PFSK-1 (cell line): ENCODE results near the gene PCCA.

ENCODE experiments used
- FOXP2 ChIP-seq: optimal IDR thresholded peaks from 2 replicates; pipeline ENCODE3; 2011; ENCODE audit warnings: borderline replicate concordance, control low read depth, inconsistent platforms; ENCODE audit not compliant: insufficient read depth; ENCODE audit errors: extremely low read length, extremely low read depth
- POLR2AphosphoS5 ChIP-seq: IDR thresholded peaks from 2 replicates; pipeline ENCODE4 v1.6.1; 2012; ENCODE audit warnings: low read depth, mild to moderate bottlenecking, control low read depth, low read length, moderate library complexity
- SIN3A ChIP-seq: IDR thresholded peaks from 2 replicates; pipeline ENCODE4 v1.6.1; 2012; ENCODE audit warnings: mild to moderate bottlenecking, low read length, moderate library complexity, borderline replicate concordance; ENCODE audit not compliant: insufficient read depth
- TAF1 ChIP-seq: IDR thresholded peaks from 2 replicates; pipeline ENCODE4 v1.6.1; 2012; ENCODE audit warnings: low read length, control low read depth, borderline replicate concordance; ENCODE audit not compliant: insufficient read depth
- TF ChIP-seq, protein P1 (sequence below), 2 experiments: IDR thresholded peaks; 2 replicates each; pipeline versions ENCODE4 v1.6.1 to v1.8.0; 2011 to 2012; ENCODE audit warnings: low read depth in 2 of 2, low read length in 2 of 2, control low read depth in 1 of 2, inconsistent platforms in 1 of 2, mild to moderate bottlenecking in 1 of 2, moderate library complexity in 1 of 2; ENCODE audit not compliant: insufficient read depth in 1 of 2

- TF ChIP-seq POLR2AphosphoS5: no peak
- TF ChIP-seq, protein P1, sequence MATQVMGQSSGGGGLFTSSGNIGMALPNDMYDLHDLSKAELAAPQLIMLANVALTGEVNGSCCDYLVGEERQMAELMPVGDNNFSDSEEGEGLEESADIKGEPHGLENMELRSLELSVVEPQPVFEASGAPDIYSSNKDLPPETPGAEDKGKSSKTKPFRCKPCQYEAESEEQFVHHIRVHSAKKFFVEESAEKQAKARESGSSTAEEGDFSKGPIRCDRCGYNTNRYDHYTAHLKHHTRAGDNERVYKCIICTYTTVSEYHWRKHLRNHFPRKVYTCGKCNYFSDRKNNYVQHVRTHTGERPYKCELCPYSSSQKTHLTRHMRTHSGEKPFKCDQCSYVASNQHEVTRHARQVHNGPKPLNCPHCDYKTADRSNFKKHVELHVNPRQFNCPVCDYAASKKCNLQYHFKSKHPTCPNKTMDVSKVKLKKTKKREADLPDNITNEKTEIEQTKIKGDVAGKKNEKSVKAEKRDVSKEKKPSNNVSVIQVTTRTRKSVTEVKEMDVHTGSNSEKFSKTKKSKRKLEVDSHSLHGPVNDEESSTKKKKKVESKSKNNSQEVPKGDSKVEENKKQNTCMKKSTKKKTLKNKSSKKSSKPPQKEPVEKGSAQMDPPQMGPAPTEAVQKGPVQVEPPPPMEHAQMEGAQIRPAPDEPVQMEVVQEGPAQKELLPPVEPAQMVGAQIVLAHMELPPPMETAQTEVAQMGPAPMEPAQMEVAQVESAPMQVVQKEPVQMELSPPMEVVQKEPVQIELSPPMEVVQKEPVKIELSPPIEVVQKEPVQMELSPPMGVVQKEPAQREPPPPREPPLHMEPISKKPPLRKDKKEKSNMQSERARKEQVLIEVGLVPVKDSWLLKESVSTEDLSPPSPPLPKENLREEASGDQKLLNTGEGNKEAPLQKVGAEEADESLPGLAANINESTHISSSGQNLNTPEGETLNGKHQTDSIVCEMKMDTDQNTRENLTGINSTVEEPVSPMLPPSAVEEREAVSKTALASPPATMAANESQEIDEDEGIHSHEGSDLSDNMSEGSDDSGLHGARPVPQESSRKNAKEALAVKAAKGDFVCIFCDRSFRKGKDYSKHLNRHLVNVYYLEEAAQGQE (IDR thresholded peaks at IDR 0.05; ENCODE audit: insufficient read depth in 1 of 2, low read depth in 2 of 2, low read length in 2 of 2): no peak
- no peak for TF ChIP-seq TAF1
- TF ChIP-seq SIN3A: no peak
- TF ChIP-seq FOXP2: no peak
These were observed 108.2 kb downstream of the PCCA start for GRCh38 chr13:100197116-100197515.
